M059J (cell line): ENCODE measurements around the gene EEPD1. TPM values are rescaled to one million over a fixed set of nuclear protein-coding genes. Genes with fewer than 3 reads are reported as not detected.
A peak's percentile ranks its signal among the peaks of the same experiment; 100 is the strongest.
"Not testable (repeated sequence)": the region's sequence is repeated elsewhere in the genome, so short reads cannot be mapped to it uniquely, and the experiment has no call there.

Experiments used
- DNase-seq: peaks from one replicate; pipeline ENCODE4 v3.0.0-alpha.2; 2012; ENCODE audit warnings: low read depth
- total RNA-seq: library from RNA; depleted of rRNA; stranded (reverse); fragments of >200 nt; shearing (Covaris generic); gene quantifications from 2 replicates; pipeline ENCODE4 v1.2.3, GENCODE V29; 2014; rRNA removed

EEPD1 gene
- total RNA-seq, 1 experiment from 2014 or later = 12.3 TPM

GRCh38 chr7:36317276-36317675 is 164.2 kb downstream of the EEPD1 start:
- DNase-seq = no peak

GRCh38 chr7:36318116-36318515 is 165.1 kb downstream of the EEPD1 start:
- DNase-seq = no peak

DNA sequence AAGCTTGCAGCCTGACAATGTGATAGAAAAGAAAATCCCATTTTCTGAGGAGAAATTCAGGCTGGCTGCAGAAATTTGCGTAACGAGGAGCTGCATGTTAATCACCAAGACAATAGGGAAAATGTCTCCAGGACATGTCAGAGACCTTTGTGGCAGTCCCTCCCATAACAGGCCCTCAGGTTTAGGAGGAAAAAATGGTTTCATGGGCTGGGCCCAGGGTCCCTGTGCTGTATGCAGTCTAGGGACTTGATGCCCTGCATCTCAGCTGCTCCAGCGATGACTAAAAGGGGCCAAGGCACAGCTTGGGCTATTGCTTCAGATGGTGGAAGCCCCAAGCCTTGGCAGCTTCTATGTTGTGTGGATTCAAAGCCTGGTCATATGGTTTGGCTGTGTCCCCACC is 168.2 kb downstream of the EEPD1 start:
- DNase-seq = not testable (repeated sequence)

- no peak for DNase-seq
Measured at GRCh38 chr7:36336390-36336789, 183.3 kb downstream of the EEPD1 start.

GRCh38 chr7:36338256-36338655 is 185.2 kb downstream of the EEPD1 start:
- DNase-seq = peak; percentile 48

DNA sequence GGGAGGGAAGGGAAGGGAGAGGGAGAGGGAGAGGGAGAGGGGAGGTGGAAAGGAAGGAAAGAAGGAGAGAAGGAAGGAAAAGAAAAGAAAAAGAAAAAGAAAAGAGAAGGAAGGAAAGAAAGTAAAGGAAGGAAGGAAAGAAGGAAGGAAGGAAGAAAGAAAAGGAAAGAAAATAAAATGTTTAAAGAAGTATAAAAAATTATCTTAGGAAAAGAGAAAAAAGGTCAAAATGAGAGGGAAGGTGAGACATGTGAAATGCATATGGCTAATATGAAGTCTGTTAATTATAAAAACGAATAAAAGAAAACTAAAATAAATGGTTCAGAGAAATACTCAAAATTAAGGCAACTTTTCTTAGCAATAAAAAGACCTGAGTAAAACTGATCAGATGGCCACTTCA is 190.5 kb downstream of the EEPD1 start:
- DNase-seq = no peak

DNA sequence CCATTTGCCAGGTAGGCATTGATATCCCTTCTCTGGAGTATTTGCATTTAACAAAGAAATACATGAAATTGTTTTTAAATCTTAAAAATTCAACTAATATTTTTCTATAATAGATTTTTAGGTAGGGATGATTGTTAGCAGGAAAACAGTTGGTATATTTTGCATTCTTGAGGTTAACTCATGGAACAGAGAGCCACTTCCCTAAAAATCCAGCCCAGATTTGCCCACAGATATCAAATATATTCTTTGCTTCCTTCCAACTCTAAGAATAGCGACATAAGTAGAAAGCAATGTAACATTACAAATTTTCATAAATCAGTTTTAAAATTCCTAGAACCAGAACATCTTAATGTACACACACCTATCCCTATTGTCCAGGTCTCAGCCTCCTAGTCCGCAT is 191.6 kb downstream of the EEPD1 start:
- no peak for DNase-seq

- no peak for DNase-seq
Measured at GRCh38 chr7:36346260-36346831, 193.3 kb downstream of the EEPD1 start.

DNA sequence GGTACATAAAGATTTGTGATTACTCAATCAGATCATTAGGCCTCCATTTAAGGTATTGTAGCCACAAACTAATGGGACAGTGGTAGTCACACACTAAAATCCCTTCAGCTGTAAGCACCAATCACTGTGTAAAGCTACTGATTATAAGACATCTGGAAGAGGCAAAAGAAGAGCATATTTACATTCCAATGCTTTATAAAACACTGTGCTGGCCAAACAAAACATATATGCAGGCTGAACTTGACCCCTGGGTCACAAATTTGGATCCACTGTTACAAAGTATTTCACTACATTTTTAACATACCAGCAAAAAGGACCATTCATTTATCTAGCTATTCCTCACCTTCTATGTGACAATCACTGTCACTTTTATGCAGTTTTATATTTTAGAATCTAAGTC is 195.2 kb downstream of the EEPD1 start:
- DNase-seq = no peak

DNA sequence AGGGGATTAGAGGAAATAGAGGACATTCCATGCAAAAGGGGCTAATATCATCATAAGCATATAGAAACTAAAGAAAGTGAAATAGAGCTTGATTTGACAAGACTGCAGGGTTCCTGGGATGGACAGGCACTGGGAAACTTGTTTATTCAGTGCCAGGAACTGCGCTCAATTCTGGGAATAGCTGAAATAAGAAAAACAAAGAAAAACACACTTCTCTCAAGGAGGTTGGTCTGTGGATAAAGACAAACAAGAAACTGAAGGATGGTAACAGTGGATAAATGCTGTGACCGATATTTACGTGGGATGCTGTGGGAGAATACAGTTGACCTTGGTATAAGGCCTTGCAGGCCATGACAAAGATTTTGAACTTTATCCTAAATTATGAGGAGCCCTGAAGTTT is 195.7 kb downstream of the EEPD1 start:
- no peak for DNase-seq

- DNase-seq = no peak
Measured at GRCh38 chr7:36349626-36350025, 196.6 kb downstream of the EEPD1 start.

Other genes starting within 250 kb of the EEPD1 start
- gene ANLN, start 236.6 kb downstream of the EEPD1 start, total RNA-seq = 259 and 285 TPM in 2 replicates